ENCODE results near the gene SCMH1.

DNA sequence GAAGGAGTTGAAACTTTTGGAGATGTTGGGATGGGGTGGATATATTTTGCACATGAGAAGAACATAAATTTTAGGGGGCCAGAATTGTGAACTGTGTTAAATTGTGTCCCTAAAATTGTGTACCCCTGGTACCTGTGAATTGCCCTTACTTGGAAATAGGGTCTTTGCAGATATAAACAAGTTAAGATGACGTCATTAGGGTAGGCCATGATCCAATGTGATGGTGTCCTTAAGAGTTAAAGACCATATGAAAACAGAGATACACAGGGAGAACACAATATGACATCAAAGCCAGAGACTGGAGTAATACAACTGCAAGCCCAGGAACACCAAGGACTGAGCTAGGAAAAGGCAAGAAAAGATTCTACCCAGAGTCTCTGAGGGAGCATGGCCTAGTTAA, 24.0 kb downstream of the SCMH1 start:
- TF ChIP-seq FOXM1 (IDR thresholded peaks at IDR 0.05; ENCODE audit: borderline replicate concordance, low read depth) (no peak), EGR1 (IDR thresholded peaks at IDR 0.05) (no peak), NFIC (IDR thresholded peaks at IDR 0.05) (no peak), RAD21 (IDR thresholded peaks at IDR 0.05; ENCODE audit: low read depth) (no peak), TAF1 (IDR thresholded peaks at IDR 0.05; ENCODE audit: low read depth) (no peak), YY1 (IDR thresholded peaks at IDR 0.05; ENCODE audit: low read depth) (no peak), TEAD4 (IDR thresholded peaks at IDR 0.05) (no peak), CEBPB (IDR thresholded peaks at IDR 0.05) (no peak)
- TF ChIP-seq, protein P1, sequence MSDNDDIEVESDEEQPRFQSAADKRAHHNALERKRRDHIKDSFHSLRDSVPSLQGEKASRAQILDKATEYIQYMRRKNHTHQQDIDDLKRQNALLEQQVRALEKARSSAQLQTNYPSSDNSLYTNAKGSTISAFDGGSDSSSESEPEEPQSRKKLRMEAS (IDR thresholded peaks at IDR 0.05) = no peak
- TF ChIP-seq, protein P2, sequence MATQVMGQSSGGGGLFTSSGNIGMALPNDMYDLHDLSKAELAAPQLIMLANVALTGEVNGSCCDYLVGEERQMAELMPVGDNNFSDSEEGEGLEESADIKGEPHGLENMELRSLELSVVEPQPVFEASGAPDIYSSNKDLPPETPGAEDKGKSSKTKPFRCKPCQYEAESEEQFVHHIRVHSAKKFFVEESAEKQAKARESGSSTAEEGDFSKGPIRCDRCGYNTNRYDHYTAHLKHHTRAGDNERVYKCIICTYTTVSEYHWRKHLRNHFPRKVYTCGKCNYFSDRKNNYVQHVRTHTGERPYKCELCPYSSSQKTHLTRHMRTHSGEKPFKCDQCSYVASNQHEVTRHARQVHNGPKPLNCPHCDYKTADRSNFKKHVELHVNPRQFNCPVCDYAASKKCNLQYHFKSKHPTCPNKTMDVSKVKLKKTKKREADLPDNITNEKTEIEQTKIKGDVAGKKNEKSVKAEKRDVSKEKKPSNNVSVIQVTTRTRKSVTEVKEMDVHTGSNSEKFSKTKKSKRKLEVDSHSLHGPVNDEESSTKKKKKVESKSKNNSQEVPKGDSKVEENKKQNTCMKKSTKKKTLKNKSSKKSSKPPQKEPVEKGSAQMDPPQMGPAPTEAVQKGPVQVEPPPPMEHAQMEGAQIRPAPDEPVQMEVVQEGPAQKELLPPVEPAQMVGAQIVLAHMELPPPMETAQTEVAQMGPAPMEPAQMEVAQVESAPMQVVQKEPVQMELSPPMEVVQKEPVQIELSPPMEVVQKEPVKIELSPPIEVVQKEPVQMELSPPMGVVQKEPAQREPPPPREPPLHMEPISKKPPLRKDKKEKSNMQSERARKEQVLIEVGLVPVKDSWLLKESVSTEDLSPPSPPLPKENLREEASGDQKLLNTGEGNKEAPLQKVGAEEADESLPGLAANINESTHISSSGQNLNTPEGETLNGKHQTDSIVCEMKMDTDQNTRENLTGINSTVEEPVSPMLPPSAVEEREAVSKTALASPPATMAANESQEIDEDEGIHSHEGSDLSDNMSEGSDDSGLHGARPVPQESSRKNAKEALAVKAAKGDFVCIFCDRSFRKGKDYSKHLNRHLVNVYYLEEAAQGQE (IDR thresholded peaks at IDR 0.05; ENCODE audit: low read depth) = no peak
